ENCODE data around the gene SGTA. TPM values are rescaled to one million over a fixed set of nuclear protein-coding genes. Genes with fewer than 3 reads are reported as not detected.

SGTA gene
- total and polyA plus RNA-seq, 2 of the 8 experiments (the other 6 are each of a cell fraction or from before 2014, with no cell fraction given), result 86.8 to 130 TPM

DNA sequence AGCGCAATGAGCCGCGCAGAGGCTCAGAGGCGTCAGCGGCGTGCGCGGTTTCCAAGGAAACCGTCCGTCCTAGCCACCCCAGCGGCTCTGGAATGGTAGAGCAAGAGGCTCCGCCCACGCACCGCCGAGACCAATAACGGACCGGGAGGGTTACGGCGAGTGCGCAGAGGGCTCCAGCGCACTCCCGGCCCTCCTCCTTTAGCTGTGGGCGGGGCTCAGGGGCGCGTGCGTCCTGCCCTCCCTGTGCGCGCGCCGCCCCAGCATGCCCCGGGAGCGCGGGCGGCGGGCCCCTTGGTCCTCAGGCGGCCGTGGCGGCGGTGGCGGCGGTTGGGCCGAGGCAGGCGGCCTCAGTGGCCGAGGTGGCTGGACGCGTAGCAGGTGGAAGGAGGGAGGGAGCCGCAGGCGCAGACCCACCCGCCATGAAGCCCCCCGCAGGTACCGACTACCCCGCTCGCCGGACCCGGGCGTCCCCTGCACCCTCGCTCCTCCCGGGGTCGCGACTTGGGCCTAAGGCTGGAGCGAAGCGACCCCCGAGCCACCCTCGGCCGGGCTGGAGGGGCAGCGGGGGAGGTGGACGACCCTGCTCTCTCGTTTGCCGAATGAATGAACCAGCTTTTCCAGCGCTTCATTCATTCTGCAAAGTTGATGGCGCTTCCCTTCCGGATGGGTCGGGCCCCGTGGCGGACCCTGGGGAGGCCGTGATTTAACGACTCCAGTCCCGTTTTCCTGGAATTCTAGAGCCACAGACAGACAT lies 2.3 kb upstream of the SGTA start, which contains the start of gene THOP1:
Gene THOP1, plus strand, starts transcription at position 260 of the 754 bp plus-strand sequence. Its CDS starts 160 bp downstream, at position 420.
- no peaks in the 10 kb centered on the region for H3K27me3 ChIP-seq (replicated peaks in 1 of 4; ENCODE audit: control insufficient read depth in 3 of 4, extremely low read depth in 1 of 4, insufficient read depth in 3 of 4, low read length in 3 of 4)
- no peak for FAIRE-seq
- peak within 1 kb of the TSS; percentile 74 to 98 (median 92) for H3K4me3 ChIP-seq (ENCODE audit: extremely low read depth in 1 of 4, insufficient read depth in 2 of 4, low read depth in 3 of 4, low read length in 4 of 4)
- no peak within 1 kb of the TSS for H3K4ac ChIP-seq (replicated peaks; ENCODE audit: insufficient read length, low read depth, low read length)
- H2BK20ac ChIP-seq (ENCODE audit: low read length), result no peak within 1 kb of the TSS
- peak within 1 kb of the TSS; percentile 68 to 85 (median 72) for H3K9ac ChIP-seq (replicated peaks in 1 of 4; ENCODE audit: extremely low read depth in 1 of 4, low read depth in 3 of 4, low read length in 3 of 4)
- H3K79me1 ChIP-seq (ENCODE audit: low read depth, low read length), result peaks cover 4% of the 10 kb centered on the region; the same call in 1 of the 2 replicates
- peaks cover 1 to 13% (median 5%) of the 10 kb centered on the region in 4 experiments; a peak in 7 of 8 replicates for H3K36me3 ChIP-seq (ENCODE audit: control insufficient read depth in 2 of 4, insufficient read depth in 4 of 4, low read length in 3 of 4)
- H3K14ac ChIP-seq (ENCODE audit: insufficient read length), result no peak within 1 kb of the TSS
- 1% methylated on average over 47 of the region's 78 CpGs; no CpG with 5 or more reads in 1 of the 2 experiments for WGBS, 2 experiments (ENCODE audit: extremely low coverage in 1 of 2, insufficient coverage in 1 of 2, insufficient read length in 1 of 2, insufficient replicate concordance in 2 of 2, low coverage in 1 of 2, low lambda C conversion rate in 2 of 2, missing lambda C conversion rate in 1 of 2)
- no peak within 1 kb of the TSS for H2BK12ac ChIP-seq (ENCODE audit: low read depth, low read length)
- peaks cover 6 to 28% of the 10 kb centered on the region in 2 experiments for H4K20me1 ChIP-seq (replicated peaks in 1 of 2; ENCODE audit: control insufficient read depth in 1 of 2, insufficient read depth in 2 of 2, low read length in 2 of 2)
- peak within 1 kb of the TSS; percentile 46 for H3K27ac ChIP-seq (ENCODE audit: low read depth, low read length)
- H2BK15ac ChIP-seq (ENCODE audit: low read length), result no peak within 1 kb of the TSS
- no peak within 1 kb of the TSS; the same call in 1 of the 2 replicates for H2AFZ ChIP-seq (ENCODE audit: low read length)
- peak within 1 kb of the TSS; percentile 94 for H4K8ac ChIP-seq (ENCODE audit: extremely low read depth, insufficient read depth, low read length)
- peaks cover 0 to 6% (median 2%) of the 10 kb centered on the region in 4 experiments; a peak in 4 of 7 replicates for H3K4me1 ChIP-seq (replicated peaks in 1 of 4; ENCODE audit: control insufficient read depth in 3 of 4, insufficient read depth in 4 of 4, low read length in 3 of 4)
- H4K5ac ChIP-seq (ENCODE audit: insufficient read length, low read depth, low read length), result no peak within 1 kb of the TSS
- H3K23ac ChIP-seq (ENCODE audit: insufficient read length), result no peak within 1 kb of the TSS
- peak within 1 kb of the TSS; percentile 80 for H3K56ac ChIP-seq (replicated peaks; ENCODE audit: insufficient read length, low read depth, low read length)
- H3K23me2 ChIP-seq (ENCODE audit: low read depth, low read length), result peaks cover 10% of the 10 kb centered on the region
- H3K9me3 ChIP-seq (ENCODE audit: insufficient read depth in 2 of 2, low read depth in 1 of 2, low read length in 1 of 2), result no peaks in the 10 kb centered on the region
- ChIA-PET CTCF (ENCODE audit: partially characterized antibody) (interaction anchor here (0.9 to 1.4 kb wide), 3 partner anchors 11 to 100 kb away, joined by 3 read pairs; no protein-coding TSS in a partner anchor), POLR2A (ENCODE audit: partially characterized antibody) (interaction anchor here (0.5 to 1.0 kb wide), 3 partner anchors 27 to 146 kb away, joined by 3 read pairs; no protein-coding TSS in a partner anchor)
- peaks cover 31 to 71% of the 10 kb centered on the region in 2 experiments for H3K79me2 ChIP-seq (ENCODE audit: control insufficient read depth in 1 of 2, insufficient read depth in 2 of 2, low read length in 2 of 2)
- peak; percentile 95 to 97 for DNase-seq (ENCODE audit: low read depth in 1 of 2, low spot score in 2 of 2)
- 0 out of 2 replicates have a peak within 1 kb of the TSS, but pooled peaks have one; percentile 10 for H2AK5ac ChIP-seq (ENCODE audit: low read depth, low read length)
- H3K4me2 ChIP-seq (ENCODE audit: insufficient read depth in 1 of 2, low read depth in 2 of 2, low read length in 2 of 2), result peak within 1 kb of the TSS; percentile 76 to 90
- peak within 1 kb of the TSS; percentile 78; the same call in 1 of the 2 replicates for H2BK5ac ChIP-seq (ENCODE audit: low read depth, low read length)
- no peak within 1 kb of the TSS; the same call in none of the 2 replicates for H3K18ac ChIP-seq (ENCODE audit: extremely low read depth, low read length)
- no peak within 1 kb of the TSS for H4K91ac ChIP-seq (replicated peaks; ENCODE audit: insufficient read length, low read length)
- no peak within 1 kb of the TSS for H2BK120ac ChIP-seq (replicated peaks; ENCODE audit: low read depth, low read length)
- TF ChIP-seq RAD21 (IDR thresholded peaks at IDR 0.05 in 1 of 2, conservative IDR thresholded peaks at IDR 0.05 in 1 of 2; ENCODE audit: low read depth in 2 of 2, low read length in 2 of 2) (no peak), KDM4A (IDR thresholded peaks at IDR 0.05; ENCODE audit: low read depth, low read length, severe bottlenecking) (peak; percentile 64), CEBPB (IDR thresholded peaks at IDR 0.05; ENCODE audit: low read depth, low read length) (no peak), EZH2 (IDR thresholded peaks at IDR 0.05; ENCODE audit: low read depth, low read length, severe bottlenecking) (no peak), CHD2 (IDR thresholded peaks at IDR 0.05; ENCODE audit: low read length) (no peak), SAP30 (IDR thresholded peaks at IDR 0.05; ENCODE audit: insufficient read depth, insufficient replicate concordance, low read length) (no peak), EGR1 (IDR thresholded peaks at IDR 0.05; ENCODE audit: borderline replicate concordance, low read depth, low read length) (peak; percentile 95), ASH2L (IDR thresholded peaks at IDR 0.05; ENCODE audit: low read length) (peak; percentile 78)
- TF ChIP-seq, protein P1, sequence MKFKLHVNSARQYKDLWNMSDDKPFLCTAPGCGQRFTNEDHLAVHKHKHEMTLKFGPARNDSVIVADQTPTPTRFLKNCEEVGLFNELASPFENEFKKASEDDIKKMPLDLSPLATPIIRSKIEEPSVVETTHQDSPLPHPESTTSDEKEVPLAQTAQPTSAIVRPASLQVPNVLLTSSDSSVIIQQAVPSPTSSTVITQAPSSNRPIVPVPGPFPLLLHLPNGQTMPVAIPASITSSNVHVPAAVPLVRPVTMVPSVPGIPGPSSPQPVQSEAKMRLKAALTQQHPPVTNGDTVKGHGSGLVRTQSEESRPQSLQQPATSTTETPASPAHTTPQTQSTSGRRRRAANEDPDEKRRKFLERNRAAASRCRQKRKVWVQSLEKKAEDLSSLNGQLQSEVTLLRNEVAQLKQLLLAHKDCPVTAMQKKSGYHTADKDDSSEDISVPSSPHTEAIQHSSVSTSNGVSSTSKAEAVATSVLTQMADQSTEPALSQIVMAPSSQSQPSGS (IDR thresholded peaks at IDR 0.05; ENCODE audit: low read length), result no peak

Data from H1 (cell line).